NCI-H1092 (cell line): ENCODE results near the gene MUC22.
A peak's percentile ranks its signal among the peaks of the same experiment; 100 is the strongest.

Experiments used
- DNase-seq: peaks from one replicate; lab custom pipeline; 2025; lab: John Stamatoyannopoulos, UW

MUC22 gene

DNA sequence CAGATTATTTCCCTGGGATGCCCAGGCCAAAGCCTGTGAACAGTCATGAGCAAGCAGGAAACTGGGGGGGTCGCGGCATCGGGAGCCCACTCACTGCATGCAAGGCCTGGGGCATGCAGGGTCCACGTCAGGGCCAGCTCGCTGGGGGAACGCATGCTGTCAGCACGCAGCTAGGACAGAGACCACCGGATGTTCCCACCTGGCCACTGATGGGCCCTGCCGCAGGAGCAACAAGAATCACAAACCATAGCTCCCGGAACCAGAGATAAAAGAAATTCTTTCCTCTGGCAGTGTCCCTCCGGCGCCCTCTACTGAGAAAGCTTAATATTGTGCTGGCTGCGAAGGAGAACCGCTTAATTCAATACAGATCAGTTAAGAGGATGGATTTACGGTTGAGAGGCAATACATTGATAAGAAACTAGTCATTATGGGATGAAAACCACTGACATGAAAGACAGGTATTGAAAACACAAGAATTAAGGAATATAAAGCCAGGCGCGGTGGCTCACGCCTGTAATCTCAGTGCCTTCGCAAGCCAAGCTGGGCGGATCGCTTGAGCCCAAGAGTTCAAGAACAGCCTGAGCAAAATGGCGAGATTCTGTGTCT is 69.5 kb downstream of the MUC22 start:
- peak; percentile 2 for DNase-seq

DNA sequence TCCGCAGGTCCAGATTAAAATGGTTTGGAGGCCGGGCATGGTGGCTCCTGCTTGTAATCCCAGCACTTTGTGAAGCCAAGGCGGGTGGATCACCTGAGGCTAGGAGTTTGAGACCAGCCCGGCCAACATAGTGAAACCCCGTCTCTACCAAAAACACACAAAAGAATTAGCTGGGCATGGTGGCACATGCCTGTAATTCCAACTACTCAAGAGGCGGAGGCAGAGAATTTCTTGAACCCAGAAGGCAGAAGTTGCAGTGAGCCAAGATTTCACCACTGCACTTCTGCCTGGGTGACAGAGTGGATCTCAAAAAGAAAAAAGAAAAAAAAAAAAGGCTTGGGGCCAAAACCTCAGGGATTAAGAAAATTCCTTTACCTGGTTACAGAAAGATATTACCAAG is 71.6 kb downstream of the MUC22 start:
- no peak for DNase-seq

DNA sequence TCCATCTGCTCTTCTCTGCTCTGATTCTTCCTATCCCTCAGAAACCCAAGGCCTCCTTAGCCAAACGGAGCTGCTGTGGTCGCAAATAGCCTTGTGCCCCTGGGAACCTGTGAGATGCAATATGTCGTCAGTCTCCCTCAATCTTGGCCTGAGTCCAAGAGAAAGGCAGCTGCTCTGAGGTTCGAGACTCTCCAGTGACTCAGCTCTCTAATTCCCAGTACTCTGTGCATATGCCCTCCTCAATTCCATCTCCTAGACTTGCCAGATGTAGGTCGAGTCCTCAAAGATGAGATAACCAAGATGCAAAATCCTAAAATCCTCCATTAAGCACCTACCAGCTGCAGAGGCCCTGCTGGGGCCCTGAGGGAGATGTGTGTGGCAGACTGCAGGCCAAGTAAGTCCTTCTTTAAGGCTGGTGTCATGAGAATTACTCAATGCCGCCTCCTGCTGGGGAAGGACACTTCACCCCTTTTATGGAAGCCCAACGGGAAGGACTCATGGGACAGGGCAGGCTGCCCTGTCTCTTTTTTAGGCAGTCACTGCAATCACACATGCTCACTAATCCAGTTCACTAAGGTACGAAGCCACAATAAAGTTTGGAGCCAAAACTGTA is 73.6 kb downstream of the MUC22 start:
- no peak for DNase-seq
